NCI-H82 treated with DMSO at 0.1 percent for 48 hours (cell line): ENCODE data around the gene ORMDL1.
A peak's percentile ranks its signal among the peaks of the same experiment; 100 is the strongest.

Experiments used
- DNase-seq: peaks from one replicate; lab custom pipeline; 2025; ENCODE audit not compliant: unreplicated experiment; lab: John Stamatoyannopoulos, UW

The ORMDL1 gene

DNA sequence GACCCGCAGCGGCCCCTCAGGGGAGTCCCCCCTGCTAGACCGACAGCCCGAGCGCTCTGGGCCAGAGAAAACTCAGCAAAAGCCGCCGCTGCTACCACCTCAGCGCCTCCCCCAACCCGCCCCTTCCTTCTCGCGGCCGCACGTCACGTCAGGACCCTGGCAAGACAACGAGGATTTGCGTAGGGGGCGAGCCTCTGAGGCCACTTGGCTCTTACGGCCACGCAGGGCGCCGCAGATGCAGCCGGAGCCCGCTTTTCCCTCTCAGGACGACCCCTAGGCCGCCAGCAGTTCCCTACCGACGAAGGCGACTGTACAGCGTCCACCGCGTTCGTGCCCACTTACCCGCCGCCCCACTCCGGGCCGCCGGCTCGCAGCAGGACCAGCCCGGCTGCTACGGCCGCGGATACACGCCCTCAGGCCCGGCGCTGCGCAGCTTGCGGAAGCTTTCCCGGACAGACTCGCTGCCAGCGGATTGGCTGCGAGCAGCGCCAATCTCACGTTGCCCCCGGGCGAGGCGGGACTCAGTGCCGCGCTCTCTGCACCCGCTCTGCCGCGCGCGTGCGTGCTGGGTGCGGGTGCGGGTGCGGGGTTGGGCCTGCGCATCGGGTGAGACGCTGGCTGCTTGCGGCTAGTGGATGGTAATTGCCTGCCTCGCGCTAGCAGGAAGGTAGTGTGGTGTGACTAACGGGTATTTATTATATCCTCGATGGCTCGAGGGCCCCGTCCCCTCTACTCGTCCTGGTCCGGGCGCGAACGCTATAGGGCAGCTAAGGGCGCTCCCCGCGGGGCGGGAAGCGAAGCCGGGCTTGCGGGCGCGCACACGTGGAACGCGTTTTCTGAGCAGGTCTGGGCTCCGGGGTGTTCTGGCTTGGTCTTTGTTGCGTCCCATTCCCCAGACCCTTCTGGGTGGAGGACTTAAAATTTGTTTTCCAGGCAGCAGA lies at the start of gene ORMDL1, which contains the start of gene PMS1:
Gene ORMDL1 (minus strand): TSS at position 413 of the 941 bp plus-strand sequence. CDS start 1,744 bp downstream, outside the sequence.
Gene PMS1 (plus strand): TSS at position 524 of the 941 bp plus-strand sequence. CDS start 7,360 bp downstream, outside the sequence.
- DNase-seq, result peak; percentile 83

- DNase-seq, result no peak
Observed at GRCh38 chr2:189830510-189830909, 46.4 kb upstream of the ORMDL1 start.

DNA sequence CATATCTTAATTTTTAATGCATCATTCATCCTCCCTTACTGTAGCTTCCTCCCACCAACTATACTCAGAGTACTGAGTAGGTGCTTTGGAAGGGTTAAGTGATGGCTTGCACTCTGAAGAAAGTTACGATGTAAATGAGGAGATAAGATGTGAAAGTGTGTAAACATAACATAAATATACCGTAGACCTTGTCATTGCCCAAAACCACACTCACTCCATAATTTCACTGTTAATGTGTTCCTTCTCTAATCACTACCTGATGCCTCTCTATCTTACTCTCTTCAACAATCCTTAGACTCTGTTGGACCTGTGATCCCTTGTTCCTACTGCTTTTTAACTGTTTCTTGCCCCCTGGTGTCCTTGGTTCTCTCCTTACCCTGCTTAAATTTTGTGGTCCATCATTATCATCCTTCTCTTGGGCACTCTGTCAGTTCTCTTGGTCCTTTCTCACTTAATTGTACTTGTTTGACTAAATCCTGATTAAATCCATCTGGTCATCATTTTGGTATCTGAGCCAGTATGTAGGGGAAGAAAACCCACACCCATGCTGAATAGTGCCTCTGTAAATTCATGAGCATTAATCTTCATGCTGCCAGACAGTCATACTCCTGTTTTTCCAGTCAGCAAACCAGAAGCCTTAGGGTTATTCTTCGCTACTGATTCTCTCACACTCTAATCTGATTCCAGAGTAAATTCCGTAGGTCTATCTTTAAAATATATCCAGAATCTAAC lies 45.1 kb upstream of the ORMDL1 start:
- DNase-seq, result no peak

DNA sequence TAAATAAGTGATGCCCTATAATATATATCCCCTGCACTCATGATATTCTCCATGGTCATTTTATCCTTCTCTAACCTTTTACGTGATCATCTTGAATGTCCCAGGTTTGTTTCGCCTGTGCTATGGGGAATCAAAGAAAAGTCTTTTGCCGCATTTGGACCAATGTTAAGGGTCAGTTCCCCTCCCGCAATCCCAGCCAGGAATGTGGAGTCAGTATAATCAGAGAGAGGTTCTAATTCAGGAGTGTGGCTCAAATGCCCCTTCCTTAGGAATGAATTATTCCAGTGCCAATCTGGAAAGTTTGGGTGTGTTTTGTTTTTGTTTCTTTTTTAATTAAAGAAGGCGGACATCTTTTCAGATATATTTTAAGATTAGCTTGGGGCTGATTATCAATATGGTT lies 41.9 kb upstream of the ORMDL1 start:
- no peak for DNase-seq

DNA sequence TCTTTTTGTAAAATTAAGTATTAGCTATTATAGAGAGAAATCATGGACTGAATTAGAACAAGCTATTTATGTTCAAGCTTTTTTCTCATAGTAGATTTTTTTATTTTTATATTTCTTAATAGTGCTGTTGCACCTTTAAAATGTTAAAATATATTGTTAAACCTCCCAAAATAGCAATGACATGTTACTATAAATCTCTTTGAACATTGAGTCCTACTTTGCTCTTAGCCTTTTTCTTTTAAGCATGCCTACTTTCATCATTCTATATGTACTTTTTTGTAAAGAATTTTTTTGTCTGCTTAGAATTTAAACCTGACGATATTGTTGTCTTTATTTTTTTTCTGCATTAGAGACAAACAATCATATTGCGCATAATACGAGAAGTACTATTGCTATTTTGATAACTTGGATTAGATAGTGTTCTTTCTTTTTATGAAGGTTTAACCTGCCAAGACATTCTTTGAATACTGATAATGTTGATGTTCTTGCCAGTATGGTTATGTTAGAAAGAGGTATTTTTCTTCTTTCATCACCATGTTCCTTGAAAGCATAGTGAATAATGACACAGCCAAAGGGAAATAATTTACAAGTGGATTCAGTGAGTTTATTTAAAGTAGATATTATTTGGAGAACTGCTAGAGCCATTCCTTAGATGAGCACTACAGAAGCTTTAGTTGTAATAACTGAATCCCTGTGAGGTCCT lies 40.7 kb upstream of the ORMDL1 start:
- DNase-seq, result no peak

- no peak for DNase-seq
Observed at GRCh38 chr2:189821953-189822748, 38.0 kb upstream of the ORMDL1 start.

- no peak for DNase-seq
Observed at GRCh38 chr2:189819297-189819704, 35.2 kb upstream of the ORMDL1 start.

GRCh38 chr2:189818249-189819038 lies 34.3 kb upstream of the ORMDL1 start:
- DNase-seq, result no peak

DNA sequence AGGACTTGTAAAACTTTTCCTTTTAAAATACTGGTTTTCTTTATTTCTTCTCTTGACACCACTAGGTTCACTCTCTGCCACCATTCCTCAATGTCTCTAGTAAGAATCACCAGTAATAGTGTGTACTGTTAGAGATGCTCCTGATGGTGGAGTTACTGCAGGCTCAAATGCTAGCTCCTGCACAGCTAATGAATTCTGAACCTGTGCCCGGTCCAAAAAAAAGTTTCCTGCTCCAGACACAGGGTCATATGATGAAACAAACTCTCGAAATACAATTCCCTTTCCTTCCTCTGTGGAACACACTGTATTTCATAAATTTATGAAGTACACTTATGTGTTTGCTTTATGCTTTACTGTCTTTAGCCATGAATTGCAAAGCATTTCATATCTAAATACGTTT lies 19.3 kb upstream of the ORMDL1 start:
- no peak for DNase-seq

DNA sequence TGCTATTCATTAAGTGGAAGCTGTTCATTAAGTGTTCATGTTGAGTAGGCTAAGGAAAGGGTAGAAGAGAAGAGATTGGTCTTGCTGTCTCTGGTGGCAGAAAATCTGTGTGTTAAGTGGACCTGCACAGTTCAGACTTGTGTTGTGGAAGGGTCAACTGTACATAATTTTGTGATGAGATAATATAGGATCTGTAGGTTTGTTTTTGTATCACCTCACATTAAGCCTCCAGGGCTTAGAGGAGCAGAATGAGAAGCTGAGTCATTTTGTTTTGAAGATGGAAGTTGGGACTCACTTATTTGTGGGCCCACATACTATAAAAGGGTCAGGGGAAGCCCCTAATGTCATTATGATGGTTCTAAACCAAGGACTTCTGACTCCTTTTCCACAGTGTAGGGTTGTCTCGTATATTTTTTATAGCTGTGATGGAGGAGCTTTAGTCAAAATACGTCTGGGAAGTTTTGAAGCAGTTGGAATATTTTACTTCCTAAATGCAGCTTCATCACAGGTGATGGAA lies 18.3 kb upstream of the ORMDL1 start:
- DNase-seq, result no peak

DNA sequence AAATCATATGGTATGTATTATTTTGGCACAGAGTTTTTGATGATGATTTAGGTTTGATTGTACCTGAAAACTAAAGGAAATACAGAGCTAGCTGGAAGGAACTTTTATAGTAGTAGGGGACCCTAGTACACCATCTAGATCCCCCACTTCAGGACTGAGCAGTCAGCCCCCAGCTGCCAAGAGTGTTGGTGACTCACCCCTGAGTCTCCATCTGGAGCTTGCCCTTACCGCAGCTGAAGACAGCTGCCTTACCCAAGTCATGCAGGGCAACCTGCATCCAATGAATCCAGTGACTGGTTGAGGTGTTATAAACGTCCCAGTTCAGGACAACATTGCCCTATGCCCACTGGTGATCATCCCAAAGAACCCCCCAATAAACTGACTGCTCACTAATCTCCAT lies 15.4 kb upstream of the ORMDL1 start:
- no peak for DNase-seq

- no peak for DNase-seq
Observed at GRCh38 chr2:189799030-189799331, 14.8 kb upstream of the ORMDL1 start.

DNA sequence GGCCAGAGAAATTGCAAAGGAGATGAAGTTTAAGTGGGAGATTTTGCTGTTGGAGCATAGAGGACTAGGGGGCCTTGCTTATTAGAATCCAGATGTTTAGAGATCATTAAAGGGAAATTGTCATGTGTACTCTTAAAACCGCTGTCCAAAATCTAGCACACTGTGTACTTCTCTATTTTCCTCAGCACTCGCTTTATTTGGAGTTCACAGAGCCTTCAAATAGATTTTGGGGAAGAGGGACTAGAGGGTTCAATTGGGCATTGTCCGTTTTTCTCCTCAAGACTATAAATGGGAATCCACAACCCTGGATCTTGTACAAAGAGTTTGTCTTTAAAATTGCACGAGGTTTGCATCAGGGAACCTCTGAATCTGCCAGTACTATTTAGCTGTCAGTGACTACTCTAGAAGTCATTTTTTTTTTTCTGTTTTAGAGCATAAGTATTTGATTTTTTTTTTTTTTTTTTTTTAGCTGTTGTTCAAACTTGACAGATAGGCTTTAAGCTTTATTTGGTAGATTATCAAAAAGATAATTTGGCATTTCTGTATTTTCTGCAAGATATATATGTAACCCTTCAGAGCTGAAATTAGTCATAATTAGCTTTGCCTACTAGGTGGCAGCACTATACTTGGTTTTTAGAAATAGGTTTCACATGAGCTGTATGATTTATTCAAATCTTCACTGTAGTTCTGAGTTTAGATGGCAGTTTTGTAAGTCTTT lies 14.3 kb upstream of the ORMDL1 start:
- no peak for DNase-seq

DNA sequence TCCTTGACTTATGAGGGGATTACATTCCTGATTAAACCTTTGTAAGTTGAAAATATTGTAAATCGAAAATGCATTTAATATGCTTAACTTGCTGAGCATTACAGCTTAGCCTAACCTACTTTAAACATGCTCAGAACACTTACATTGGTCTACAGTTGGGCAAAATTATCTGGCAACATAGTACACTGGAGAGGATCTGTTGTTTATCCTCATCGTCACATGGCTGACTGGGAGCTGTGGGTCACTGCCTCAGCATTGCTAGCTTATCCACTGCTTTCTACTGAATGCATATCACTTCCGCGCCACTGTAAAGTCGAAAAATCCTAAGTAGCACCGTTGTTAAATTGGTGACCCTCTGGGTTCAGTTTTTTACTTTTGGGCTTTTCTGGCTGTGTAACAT lies 13.8 kb upstream of the ORMDL1 start:
- DNase-seq, result no peak

- no peak for DNase-seq
Observed at GRCh38 chr2:189794310-189794709, 10.2 kb upstream of the ORMDL1 start.

DNA sequence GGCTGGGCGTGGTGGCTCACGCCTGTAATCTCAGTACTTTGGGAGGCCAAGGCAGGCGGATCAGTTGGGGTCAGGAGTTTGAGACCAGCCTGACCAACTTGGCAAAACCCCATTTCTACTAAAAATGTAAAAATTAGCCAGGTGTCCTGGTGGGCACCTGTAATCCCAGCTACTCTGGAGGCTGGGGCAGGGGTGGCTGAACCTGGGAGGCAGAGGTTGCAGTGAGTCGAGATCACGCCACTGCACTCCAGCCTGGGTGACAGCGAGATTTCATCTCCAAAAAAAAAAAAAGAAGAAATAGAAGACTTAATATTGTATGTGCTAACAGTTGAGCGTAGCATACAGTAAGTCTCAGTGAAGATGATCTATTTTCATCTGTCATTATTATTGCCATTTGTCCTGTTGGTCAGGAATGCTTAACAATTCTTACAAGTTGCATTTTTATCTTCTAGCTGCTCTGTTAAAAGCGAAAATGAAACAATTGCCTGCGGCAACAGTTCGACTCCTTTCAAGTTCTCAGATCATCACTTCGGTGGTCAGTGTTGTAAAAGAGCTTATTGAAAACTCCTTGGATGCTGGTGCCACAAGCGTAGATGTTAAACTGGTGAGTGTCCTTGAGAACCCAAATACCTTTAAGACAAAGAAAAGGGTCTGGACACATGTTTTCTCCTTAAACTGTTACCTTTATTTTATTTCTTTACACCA lies 7.4 kb upstream of the ORMDL1 start:
- DNase-seq, result no peak

GRCh38 chr2:189783451-189783926 lies 650 bp downstream of the ORMDL1 start:
- DNase-seq, result no peak

GRCh38 chr2:189782221-189782671 lies 1.9 kb downstream of the ORMDL1 start:
- no peak for DNase-seq
